Stimulated activated CD8-positive, alpha-beta memory T cell treated with anti-CD3 and anti-CD28 coated beads, Interleukin-12 subunit alpha, Interleukin-12 subunit beta, amount 100 ng/mL, for 24 hours (primary cell): ENCODE data around the gene CETP.
A peak's percentile ranks its signal among the peaks of the same experiment; 100 is the strongest.

Experiments
- DNase-seq: peaks from one replicate; pipeline ENCODE4 v3.0.0-alpha.2; 2020; ENCODE audit errors: extremely low read depth

Gene CETP, protein sequence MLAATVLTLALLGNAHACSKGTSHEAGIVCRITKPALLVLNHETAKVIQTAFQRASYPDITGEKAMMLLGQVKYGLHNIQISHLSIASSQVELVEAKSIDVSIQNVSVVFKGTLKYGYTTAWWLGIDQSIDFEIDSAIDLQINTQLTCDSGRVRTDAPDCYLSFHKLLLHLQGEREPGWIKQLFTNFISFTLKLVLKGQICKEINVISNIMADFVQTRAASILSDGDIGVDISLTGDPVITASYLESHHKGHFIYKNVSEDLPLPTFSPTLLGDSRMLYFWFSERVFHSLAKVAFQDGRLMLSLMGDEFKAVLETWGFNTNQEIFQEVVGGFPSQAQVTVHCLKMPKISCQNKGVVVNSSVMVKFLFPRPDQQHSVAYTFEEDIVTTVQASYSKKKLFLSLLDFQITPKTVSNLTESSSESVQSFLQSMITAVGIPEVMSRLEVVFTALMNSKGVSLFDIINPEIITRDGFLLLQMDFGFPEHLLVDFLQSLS

GRCh38 chr16:56961851-56962281, at the start of gene CETP:
Gene CETP (plus strand): TSS chr16:56961950. CDS start chr16:56961980, 30 bp downstream.
- DNase-seq = no peak

GRCh38 chr16:56912746-56913708, 48.7 kb upstream of the CETP start:
- DNase-seq = no peak

DNA sequence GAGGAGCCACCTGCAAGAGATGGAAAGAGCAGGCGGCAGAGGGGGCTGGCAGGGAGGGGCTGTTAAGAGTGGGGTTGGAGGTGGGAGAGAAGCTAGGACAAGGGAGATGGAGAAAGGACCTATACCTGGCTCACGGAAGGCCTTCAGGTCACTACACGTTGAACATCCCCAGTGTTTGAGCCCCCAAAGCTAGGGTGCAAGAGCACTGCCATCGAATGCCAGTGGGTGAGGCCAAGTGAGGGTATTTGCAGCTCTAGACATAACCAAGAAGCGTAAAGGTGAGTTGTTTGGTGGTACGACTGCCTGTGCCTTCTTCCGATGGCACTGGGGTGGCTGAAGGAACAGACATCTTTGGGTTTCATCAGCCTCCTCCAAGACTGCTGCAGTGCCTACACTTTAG, 46.9 kb upstream of the CETP start:
- DNase-seq = no peak

GRCh38 chr16:56915336-56916119, 46.2 kb upstream of the CETP start:
- DNase-seq = no peak

GRCh38 chr16:56916571-56917403, 45.0 kb upstream of the CETP start:
- no peak for DNase-seq

DNA sequence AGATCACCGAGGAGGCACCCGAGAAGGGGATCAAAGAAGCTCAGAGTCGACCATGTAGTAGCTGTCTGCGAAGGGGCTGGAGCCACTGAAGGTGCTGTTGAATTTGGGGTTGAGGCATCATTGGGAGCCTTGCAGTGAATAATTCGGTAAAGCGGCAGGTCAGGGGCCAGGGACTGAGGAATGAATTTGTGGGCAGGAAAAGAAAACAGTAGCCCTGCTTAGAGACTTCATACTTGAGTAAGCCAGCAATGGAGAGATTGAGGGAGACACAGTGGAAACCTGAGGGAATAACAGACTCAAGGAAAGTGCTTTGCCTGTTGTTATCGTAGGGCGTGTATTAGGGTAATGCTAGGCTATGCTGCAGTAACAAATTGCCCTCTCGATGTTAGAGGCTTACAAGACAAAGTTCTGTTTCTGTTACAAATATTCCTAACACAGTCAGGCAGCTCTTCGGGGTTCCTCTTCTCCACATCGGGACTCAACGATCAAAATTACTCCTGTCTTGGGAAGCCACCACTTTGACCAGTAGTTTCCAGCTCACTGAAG, 43.2 kb upstream of the CETP start:
- DNase-seq = no peak

GRCh38 chr16:56919099-56919800, 42.5 kb upstream of the CETP start:
- DNase-seq = no peak

DNA sequence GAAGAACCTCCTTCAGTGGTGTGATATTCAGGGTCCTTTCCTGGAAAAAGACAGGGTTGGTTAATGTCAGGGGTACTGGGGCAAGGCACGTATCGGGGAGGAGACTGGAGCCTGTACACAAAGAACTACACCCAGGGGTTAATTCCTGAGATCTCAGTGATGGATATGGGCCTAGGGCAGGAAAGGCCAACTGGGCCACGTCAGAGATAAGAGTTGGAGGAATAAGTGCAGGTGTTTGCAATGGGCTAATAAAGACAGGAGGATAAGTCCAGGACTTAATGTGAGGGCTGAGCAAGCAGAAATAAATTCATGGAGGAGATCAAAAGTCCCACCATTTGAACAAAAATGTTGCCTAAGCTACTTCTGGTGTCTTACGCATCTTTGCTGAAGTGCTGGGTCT, 40.2 kb upstream of the CETP start:
- DNase-seq = no peak

DNA sequence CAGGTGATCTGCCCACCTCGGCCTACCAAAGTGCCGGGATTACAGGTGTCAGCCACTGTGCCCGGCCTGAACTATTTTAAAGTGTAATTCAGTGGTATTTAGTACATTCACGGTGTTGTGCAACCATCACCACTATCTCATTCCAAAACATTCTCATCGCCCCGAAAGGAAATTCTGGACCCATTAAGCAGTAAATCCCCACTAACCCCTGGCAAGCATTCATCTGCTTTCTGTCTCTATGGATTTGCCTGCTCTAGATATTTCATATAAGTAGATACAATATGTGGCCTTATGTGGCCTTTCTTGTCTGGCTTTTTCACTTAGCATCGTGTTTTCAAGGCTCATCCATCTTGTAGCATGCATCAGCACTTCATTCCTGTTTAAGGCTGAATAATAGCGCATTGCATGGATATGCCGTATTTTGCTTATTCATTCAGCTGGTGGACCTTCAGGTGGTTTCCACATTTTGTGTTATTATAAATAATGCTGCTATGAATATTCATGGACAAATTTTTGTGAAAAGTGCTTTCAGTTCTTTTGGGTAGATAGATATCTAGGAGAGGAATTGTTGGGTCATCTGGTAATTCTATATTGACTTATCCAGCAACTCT, 38.2 kb upstream of the CETP start:
- no peak for DNase-seq

- DNase-seq = no peak
Measured at GRCh38 chr16:56927471-56927870, 34.3 kb upstream of the CETP start.

DNA sequence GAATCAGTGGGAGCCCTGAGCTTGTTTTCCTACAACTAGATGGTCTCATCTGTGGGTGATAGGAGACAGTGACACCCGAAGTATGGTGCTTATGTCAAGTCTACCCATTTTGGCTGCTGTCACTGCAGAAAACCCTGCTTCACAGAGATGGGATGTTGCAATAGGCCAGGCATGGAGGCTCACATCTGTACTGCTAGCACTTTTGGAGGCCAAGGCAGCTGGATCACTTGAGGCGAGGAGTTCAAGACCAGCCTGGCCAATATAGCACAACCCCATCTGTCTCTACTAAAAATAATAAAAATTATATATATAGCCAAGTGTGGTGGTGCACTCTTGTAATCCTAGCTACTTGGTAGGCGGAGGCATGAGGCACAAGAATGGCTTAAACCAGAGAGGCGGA, 32.1 kb upstream of the CETP start:
- DNase-seq = no peak

- no peak for DNase-seq
Measured at GRCh38 chr16:56930486-56931270, 31.1 kb upstream of the CETP start.

GRCh38 chr16:56931271-56931891, 30.4 kb upstream of the CETP start:
- DNase-seq = no peak

DNA sequence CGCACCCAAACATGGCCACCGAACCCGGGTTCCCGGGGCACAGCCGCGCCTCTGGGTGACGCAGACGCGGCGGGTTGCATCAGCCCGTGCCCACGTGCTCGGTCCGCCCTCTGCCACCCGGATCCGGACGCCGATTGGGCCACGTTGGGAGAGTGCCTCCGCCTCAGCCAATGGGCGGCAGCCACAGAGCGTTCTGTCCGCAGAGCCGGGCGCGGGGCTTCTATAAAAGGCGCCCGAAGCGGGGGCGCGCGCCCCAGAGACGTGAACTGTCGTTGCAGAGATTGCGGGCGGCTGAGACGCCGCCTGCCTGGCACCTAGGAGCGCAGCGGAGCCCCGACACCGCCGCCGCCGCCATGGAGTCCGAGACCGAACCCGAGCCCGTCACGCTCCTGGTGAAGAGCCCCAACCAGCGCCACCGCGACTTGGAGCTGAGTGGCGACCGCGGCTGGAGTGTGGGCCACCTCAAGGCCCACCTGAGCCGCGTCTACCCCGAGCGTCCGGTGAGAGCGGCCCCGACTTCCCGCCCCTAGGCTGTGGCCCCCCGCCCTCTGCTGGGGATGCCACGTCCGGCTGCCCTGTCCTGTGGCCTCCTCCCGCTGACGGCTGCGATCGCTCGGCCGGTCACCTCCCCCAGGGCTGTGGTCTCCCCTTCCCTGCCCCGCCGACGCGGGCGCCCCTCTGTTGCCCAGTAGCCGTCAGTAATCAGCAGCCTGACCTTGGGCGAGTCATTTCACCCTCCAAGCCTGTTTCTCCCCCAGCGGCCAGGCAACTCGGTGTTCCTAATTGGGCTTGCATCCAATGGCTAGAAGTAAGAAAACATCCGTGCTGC, 29.6 kb upstream of the CETP start, which contains the start of gene HERPUD1:
Gene HERPUD1, plus strand, starts transcription at position 251 of the 829 bp plus-strand sequence. Its CDS starts 103 bp downstream, at position 354.
- DNase-seq = peak; percentile 96

- DNase-seq = no peak
Measured at GRCh38 chr16:56932721-56933619, 28.8 kb upstream of the CETP start.
